GM13977 (cell line): ENCODE data around the gene KICS2.
"Not testable (repeated sequence)": the region's sequence is repeated elsewhere in the genome, so short reads cannot be mapped to it uniquely, and the experiment has no call there.

Source experiments
- DNase-seq: peaks from one replicate; pipeline ENCODE4 v3.0.0; 2012; ENCODE audit warnings: low spot score
- CTCF ChIP-seq: IDR thresholded peaks from 2 replicates; pipeline ENCODE4 v1.5.1; 2012; ENCODE audit warnings: mild to moderate bottlenecking, control low read depth; ENCODE audit not compliant: insufficient read depth; ENCODE audit errors: extremely low read depth, missing control alignments
- in situ Hi-C: fragments of 300-500 bp; cut with MboI; formaldehyde crosslinking; loops from one replicate; pipeline ENCODE4 v1.12.0; 2022; ENCODE audit warnings: low sequenced_read_pairs, low pct_unique_long_range_greater_than_20kb, mixed read lengths, inconsistent platforms; ENCODE audit not compliant: unreplicated experiment

Gene KICS2

GRCh38 chr12:64207453-64207852, 14.6 kb downstream of the KICS2 start:
- in situ Hi-C loops: no loop called here
- no peak for DNase-seq
- TF ChIP-seq CTCF: no peak

GRCh38 chr12:64205542-64205941, 16.6 kb downstream of the KICS2 start:
- DNase-seq: no peak
- in situ Hi-C loops: no loop called here
- TF ChIP-seq CTCF: no peak

GRCh38 chr12:64203775-64204174, 18.3 kb downstream of the KICS2 start:
- in situ Hi-C loops: no loop called here
- no peak for DNase-seq
- no peak for TF ChIP-seq CTCF

GRCh38 chr12:64203036-64203435, 19.1 kb downstream of the KICS2 start:
- in situ Hi-C loops: no loop called here
- DNase-seq: no peak
- no peak for TF ChIP-seq CTCF

GRCh38 chr12:64195841-64196240, 26.3 kb downstream of the KICS2 start:
- in situ Hi-C loops, DNase-seq: not testable (repeated sequence)

- in situ Hi-C loops: no loop called here
- no peak for TF ChIP-seq CTCF
- no peak for DNase-seq
Observed at GRCh38 chr12:64194333-64195149, 27.6 kb downstream of the KICS2 start.

GRCh38 chr12:64193931-64194330, 28.2 kb downstream of the KICS2 start:
- in situ Hi-C loops: no loop called here
- DNase-seq: no peak
- TF ChIP-seq CTCF: no peak
